ENCODE measurements around the gene ABI3BP.
"Not testable (repeated sequence)": the region's sequence is repeated elsewhere in the genome, so short reads cannot be mapped to it uniquely, and the experiment has no call there.

ABI3BP gene

GRCh38 chr3:100993309-100993708 lies at the start of gene ABI3BP:
TSS of gene ABI3BP (minus strand) at chr3:100993421. CDS start at chr3:100993384, 37 bp downstream.
- DNase-seq, result no peak

- DNase-seq, result no peak
Measured at GRCh38 chr3:101039285-101039684, 46.1 kb upstream of the ABI3BP start.

GRCh38 chr3:101038880-101039279 lies 45.7 kb upstream of the ABI3BP start:
- no peak for DNase-seq

GRCh38 chr3:101038393-101038792 lies 45.2 kb upstream of the ABI3BP start:
- no peak for DNase-seq

DNA sequence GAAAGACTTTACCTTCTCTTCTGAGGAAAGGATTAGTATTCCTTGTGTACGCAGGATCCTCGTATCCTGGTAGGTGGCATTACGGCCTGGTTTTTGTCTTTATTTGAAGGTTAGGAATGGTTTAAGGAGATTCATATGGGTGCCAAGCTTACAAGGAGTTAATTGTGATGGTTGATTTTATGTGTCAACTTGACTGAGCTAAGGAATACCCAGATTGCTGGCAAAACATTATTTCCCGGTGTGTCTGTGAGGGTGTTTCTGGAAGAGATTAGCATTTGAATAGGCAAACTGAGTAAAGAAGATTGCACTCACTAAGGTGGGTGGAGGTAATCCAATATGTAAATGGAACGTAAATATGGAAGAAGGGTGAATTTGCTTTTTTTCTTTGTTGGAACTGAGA lies 44.4 kb upstream of the ABI3BP start:
- DNase-seq, result no peak

GRCh38 chr3:101036676-101037075 lies 43.5 kb upstream of the ABI3BP start:
- no peak for DNase-seq

DNA sequence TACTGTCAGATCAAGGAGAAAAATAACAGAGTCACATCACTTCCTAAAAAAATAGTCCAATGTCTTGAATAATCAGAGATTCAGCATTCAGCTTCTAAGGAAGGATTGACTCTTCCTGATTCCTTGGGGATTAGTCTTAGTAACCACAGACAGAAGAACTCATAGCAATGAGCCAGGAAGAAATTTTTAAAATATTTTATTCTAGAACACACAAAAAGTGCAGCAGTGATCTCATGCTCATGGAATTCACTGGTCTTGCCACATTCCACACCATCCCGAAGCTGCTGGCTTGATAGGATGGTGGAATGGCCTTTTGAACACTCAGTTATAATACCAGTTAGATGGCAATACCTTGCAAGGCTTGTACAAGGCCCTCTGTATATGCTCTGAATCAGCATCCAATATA lies 43.0 kb upstream of the ABI3BP start:
- no peak for DNase-seq

DNA sequence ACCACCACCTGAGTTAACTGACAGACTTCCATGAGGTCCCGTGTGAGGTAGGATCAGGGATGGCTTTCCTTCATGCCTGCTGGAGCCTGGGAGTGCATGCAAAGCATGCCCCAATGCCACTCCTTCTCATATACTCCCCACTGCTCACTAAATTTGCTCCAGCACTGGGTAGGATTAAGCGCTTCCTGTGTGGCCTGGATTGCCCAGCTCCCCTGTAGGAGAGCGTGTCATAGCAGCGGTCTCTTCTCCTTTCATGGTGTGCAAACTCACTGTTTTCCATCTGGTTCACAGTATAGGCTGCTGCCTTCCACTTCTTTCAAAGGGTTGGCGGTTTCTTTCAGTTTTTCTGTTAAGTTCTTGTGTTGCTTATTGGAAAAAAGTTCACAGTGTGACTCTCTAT lies 34.1 kb upstream of the ABI3BP start:
- no peak for DNase-seq

DNA sequence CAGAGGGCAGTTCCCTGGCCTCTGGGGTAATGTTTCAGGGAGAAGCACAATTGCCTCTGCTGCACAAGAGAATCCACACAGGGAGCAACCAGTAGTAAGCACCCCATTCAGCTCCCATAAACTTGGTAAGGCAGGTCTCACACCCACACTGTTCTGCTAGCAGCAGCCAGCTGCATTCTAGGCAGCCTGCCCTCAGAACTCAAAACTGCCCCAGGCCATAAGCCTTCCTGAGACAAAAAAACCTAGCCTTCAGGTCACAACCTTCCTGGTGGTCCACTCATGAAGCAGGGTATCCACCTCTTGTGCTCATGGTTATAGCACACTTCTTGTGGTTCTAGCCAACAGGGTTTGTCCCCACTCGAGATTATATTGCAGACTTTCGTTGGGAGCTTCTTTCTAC lies 33.7 kb upstream of the ABI3BP start:
- no peak for DNase-seq

- DNase-seq, result no peak
Measured at GRCh38 chr3:101026244-101026643, 33.0 kb upstream of the ABI3BP start.

DNA sequence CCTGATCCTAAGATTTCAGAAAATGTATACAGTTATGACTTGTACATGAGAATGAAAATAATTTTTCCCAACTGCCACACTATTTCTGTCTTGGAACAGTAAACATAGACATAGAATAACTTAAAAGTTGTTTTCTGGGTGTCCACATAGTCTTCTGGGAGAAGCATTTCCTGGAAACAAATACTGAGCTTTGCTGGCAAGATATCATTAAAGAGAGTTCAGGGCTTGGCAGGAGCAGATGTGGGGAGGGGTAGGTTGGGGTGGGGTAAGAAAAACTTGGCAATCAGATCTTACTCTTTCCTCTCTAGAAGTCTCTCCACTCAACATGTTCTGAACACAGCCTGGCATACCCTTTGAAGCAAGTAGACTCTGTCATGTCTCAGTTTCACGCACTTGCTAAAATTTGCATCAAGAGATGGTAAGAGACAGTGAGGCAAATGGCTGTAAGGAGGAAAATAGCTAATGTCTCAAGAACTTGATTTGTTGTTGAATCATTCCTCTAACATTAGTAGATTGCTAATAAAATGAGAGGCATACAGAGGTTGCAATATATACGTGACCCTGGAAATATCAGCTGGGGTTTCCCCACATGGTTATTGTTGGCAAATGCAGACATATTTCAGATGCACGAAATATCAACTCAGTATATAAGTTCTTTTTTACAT lies 27.3 kb upstream of the ABI3BP start:
- no peak for DNase-seq

GRCh38 chr3:101017017-101017416 lies 23.8 kb upstream of the ABI3BP start:
- no peak for DNase-seq

- not testable (repeated sequence) for DNase-seq
Measured at GRCh38 chr3:101012312-101012711, 19.1 kb upstream of the ABI3BP start.

GRCh38 chr3:101011136-101011535 lies 17.9 kb upstream of the ABI3BP start:
- DNase-seq, result no peak

DNA sequence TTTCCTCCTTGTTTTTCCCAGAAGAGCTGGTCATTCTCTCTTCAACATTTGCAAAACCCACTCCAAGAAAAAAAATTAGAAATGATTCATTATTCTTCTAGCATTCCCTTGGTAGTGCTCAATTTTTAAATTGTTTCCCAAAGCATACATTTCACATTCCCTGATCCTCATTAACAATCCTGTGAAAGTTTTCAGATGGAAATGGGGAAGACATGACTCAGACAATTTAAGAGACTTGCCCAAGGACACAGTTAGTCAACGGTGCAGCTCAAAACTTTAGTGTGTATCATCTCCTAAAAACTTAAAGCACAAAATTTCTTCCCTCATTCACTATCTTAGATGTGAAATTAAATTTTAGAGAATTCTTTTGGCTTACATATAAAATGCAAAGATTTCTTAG lies 17.1 kb upstream of the ABI3BP start:
- DNase-seq, result no peak

- no peak for DNase-seq
Measured at GRCh38 chr3:101009386-101009785, 16.2 kb upstream of the ABI3BP start.

- DNase-seq, result no peak
Measured at GRCh38 chr3:100999160-100999559, 5.9 kb upstream of the ABI3BP start.

DNA sequence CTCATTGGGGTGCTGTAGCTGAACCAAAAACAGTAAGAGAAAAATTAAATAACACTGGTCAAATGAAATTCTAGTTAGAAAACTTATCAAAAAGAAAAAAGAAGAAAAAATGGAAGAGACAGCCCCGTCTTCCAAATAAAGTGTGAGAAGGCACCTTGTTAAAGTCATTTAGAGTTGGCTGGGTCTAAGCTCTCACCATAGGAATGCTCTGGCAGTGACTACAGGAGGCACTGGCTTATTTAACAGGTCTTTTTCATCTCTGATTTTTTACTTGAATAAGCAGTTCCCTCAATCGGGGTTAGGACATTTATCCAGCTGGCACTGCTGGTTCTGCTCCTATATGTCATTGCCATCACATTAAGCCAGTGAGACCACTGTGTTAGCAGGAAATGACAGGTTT lies 1.6 kb upstream of the ABI3BP start:
- DNase-seq, result no peak

DNA sequence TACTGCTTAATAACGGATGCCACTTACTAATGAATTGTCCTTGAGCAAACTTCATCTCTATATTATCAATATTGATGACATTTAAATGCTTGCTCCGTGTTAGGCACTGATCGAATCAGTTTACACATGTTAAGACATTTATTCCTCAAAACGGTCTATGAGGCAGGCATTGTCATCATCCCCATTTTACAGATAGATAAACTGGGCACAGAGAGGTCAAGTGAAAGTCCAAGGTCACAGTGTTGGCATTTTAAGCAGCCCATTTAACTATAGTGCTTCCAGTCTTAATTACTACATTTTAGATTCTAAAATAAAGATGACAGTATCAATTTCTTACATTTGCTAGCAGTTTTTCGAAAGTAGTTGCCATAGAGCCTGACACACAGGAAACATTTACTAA lies 966 bp upstream of the ABI3BP start:
- DNase-seq, result no peak

DNA sequence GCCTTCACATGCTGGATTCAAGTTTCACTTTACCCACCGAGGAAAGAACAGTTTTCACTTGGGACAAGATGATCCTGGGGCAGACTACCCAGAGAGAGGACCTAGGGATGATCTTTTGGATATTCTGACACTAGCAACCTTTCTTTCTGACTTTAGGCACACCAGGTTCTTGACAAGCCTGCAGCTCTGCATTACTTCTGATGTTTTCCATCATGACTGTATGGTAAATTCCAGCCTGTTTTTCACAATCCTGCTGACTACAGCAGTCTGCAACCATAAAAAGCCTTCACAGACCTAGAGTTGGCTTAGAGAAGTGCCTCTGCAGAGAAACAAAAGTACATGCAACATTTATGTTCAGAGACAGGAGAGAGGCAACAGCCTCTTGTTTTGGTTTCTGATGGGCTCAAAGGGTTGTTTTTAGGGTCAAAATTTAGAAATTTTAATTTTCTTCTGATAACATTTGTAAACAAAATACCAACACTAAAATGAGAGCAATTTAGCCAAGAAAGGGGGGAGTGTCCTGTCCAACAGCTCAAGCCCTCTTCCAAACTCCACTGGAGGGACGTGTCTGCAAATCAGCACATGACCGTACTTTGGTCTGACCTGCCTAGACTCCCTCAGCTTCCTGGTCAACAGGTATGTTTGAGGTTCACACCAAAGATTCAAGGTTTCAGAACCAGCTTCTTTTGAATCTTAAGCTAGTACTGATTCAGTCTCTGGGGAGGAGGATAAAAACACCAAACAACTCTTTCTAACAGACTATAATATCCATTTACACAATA lies 799 bp downstream of the ABI3BP start:
- DNase-seq, result no peak

GRCh38 chr3:100988080-100988479 lies 5.1 kb downstream of the ABI3BP start:
- DNase-seq, result no peak

DNA sequence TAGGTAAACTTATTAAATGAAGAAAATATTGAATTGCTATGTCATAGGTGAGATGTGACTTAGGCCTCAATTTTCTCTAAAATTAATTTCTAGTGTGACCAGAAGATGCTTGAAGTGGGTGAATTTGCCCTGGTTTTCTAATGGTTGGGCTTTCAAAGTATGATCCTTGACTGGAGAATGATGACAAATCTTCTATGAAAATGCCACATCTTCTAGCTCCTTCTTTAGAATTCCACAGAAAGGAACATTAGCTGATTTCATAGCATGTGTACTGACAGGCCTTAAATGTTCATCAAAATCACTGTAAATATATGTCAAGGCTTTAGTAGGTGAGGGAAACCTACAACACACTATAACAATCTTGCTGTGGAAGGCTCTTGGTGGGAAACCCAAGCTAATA lies 8.9 kb downstream of the ABI3BP start:
- no peak for DNase-seq

DNA sequence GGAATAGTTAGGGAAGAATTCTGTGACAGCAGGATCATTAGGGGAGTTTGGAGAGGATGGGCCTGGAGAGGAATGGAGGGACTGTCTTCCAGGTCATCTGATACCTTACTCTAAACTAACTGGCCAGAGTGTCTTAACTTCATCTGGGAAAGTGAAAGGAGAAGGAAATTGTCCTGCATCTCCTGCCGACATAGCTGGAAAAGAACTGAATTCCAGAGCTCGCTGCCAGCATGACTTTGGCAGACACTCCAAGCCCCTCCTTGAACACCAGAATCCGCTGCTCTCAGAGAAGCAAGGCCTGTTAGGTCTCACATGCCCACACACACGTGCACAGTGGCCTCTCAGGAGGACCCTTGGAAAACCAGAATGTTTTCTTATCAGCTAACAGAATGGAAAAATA lies 10.5 kb downstream of the ABI3BP start:
- no peak for DNase-seq

DNA sequence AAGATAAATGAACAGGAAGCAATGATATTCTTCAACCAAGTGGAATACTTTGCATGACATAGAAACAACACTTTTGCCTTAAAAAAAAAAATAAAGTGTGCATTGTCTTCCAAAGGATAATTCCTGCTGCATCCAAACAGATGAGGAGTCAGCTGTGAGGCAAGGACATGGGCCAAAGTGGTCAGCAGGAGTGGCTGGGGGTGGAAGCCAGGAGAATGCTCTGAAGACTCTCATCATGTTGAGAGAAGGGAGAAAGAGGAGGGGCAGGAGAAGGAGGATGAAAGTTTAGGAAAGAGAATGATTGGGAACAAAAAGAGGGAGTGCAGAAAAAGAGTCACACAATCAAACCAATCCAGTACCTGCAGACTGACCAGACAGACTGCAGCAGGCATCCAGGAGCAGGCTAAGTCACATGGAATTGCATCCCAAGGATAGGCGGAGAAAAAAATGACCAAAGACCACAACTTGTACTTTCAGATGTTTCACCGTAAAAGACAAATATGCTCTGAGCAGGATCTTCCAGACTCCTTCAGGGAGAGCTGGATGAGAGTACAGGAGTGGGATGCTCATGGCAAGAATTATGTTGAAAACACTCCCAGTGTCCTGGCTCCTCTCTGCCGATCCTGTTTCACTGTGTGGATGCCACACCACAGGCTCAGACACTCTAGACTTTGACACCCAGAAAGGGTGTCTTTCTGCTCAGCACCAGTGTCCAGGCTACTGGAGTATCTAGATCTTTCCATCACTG lies 11.9 kb downstream of the ABI3BP start:
- no peak for DNase-seq
